CD14-positive monocyte (primary cell): ENCODE data around the gene RHO. TPM values are rescaled to one million over a fixed set of nuclear protein-coding genes. Genes with fewer than 3 reads are reported as not detected.

Experiments
- DNase-seq, 3 donors: peaks; one replicate each; pipeline ENCODE4 v3.0.0-alpha.2; 2011 to 2022
- H2AFZ ChIP-seq: 2 replicates; pipeline ENCODE4 v1.6.0; 2012; ENCODE audit warnings: mild to moderate bottlenecking, low read depth, low read length, inconsistent platforms; ENCODE audit not compliant: insufficient read depth, poor library complexity, severe bottlenecking
- H3K27ac ChIP-seq, 2 donors: 1 replicate in 1 of 2; 2 replicates in 1 of 2; pipeline ENCODE4 v1.5.1; 2012 to 2013; ENCODE audit warnings: low read length in 2 of 2, control low read depth in 1 of 2, inconsistent platforms in 1 of 2, low read depth in 1 of 2, mild to moderate bottlenecking in 1 of 2
- H3K27me3 ChIP-seq, 2 donors: one replicate each; pipeline versions ENCODE4 v1.6.0 to v1.6.1; 2011 to 2013; ENCODE audit warnings: low read length in 2 of 2; ENCODE audit not compliant: control insufficient read depth in 2 of 2, insufficient read depth in 2 of 2
- H3K36me3 ChIP-seq, 2 donors: replicated peaks in 1 of 2; 1 replicate in 1 of 2; 2 replicates in 1 of 2; pipeline versions ENCODE4 v1.5.1 to v1.6.1; 2012 to 2013; ENCODE audit warnings: low read length in 2 of 2, control low read depth in 1 of 2, inconsistent platforms in 1 of 2, mild to moderate bottlenecking in 1 of 2; ENCODE audit not compliant: insufficient read depth in 2 of 2, control insufficient read depth in 1 of 2
- H3K4me1 ChIP-seq, 2 donors: 1 replicate in 1 of 2; 2 replicates in 1 of 2; pipeline versions ENCODE4 v1.5.1 to v1.6.1; 2012 to 2013; ENCODE audit warnings: low read length in 2 of 2, control low read depth in 1 of 2, inconsistent platforms in 1 of 2, mild to moderate bottlenecking in 1 of 2, moderate library complexity in 1 of 2; ENCODE audit not compliant: insufficient read depth in 2 of 2, control insufficient read depth in 1 of 2
- H3K4me2 ChIP-seq: replicated peaks from 2 replicates; pipeline ENCODE3; 2012; ENCODE audit warnings: low read length, moderate library complexity, mild to moderate bottlenecking; ENCODE audit not compliant: poor library complexity, severe bottlenecking; ENCODE audit errors: extremely low read depth
- H3K4me3 ChIP-seq, 3 experiments: fragments of 200-600 bp in 1 of 3; sonication (generic) in 1 of 3; replicated peaks in 1 of 3; 1 replicate in 2 of 3; 2 replicates in 1 of 3; pipeline ENCODE4 v1.5.1; 2011 to 2013; ENCODE audit warnings: low read length in 3 of 3, mild to moderate bottlenecking in 3 of 3, control low read depth in 2 of 3, low read depth in 2 of 3, inconsistent platforms in 1 of 3, moderate library complexity in 1 of 3
- H3K79me2 ChIP-seq: 2 replicates; pipeline ENCODE4 v1.6.0; 2012; ENCODE audit warnings: mild to moderate bottlenecking, control low read depth, inconsistent platforms, low read length, moderate library complexity; ENCODE audit not compliant: insufficient read depth
- H3K9ac ChIP-seq: 2 replicates; pipeline ENCODE4 v1.6.0; 2017; ENCODE audit warnings: low read length, mild to moderate bottlenecking; ENCODE audit not compliant: insufficient read depth, poor library complexity, severe bottlenecking
- H3K9me3 ChIP-seq, 2 donors: replicated peaks in 1 of 2; 1 replicate in 1 of 2; 2 replicates in 1 of 2; pipeline versions ENCODE4 v1.5.1 to v1.6.1; 2012 to 2013; ENCODE audit warnings: low read length in 2 of 2, control low read depth in 1 of 2; ENCODE audit not compliant: control insufficient read depth in 1 of 2, insufficient read depth in 1 of 2
- H4K20me1 ChIP-seq: 2 replicates; pipeline ENCODE4 v1.6.0; 2012; ENCODE audit warnings: mild to moderate bottlenecking, low read length, control low read depth, moderate library complexity; ENCODE audit not compliant: insufficient read depth
- H3K27ac Mint-ChIP-seq, 7 donors: one replicate each; pipeline ENCODE4 v1.8.0; 2020; ENCODE audit warnings: mild to moderate bottlenecking in 7 of 7, mixed read lengths in 7 of 7, moderate library complexity in 6 of 7, inconsistent platforms in 2 of 7
- H3K27me3 Mint-ChIP-seq, 3 donors: one replicate each; pipeline ENCODE4 v1.8.0; 2021 to 2022; ENCODE audit warnings: low read depth in 3 of 3, mild to moderate bottlenecking in 3 of 3, mixed read lengths in 3 of 3, moderate library complexity in 3 of 3, inconsistent platforms in 1 of 3
- H3K36me3 Mint-ChIP-seq, 2 donors: one replicate each; pipeline ENCODE4 v1.8.0; 2020; ENCODE audit warnings: mixed read lengths in 2 of 2, inconsistent platforms in 1 of 2, mild to moderate bottlenecking in 1 of 2
- H3K4me1 Mint-ChIP-seq: one replicate; pipeline ENCODE4 v1.8.0; 2020; ENCODE audit warnings: mild to moderate bottlenecking, mixed read lengths
- H3K4me3 Mint-ChIP-seq, 2 donors: one replicate each; pipeline ENCODE4 v1.8.0; 2020; ENCODE audit warnings: mild to moderate bottlenecking in 2 of 2, mixed read lengths in 2 of 2, moderate library complexity in 1 of 2
- H3K9me3 Mint-ChIP-seq, 7 donors: one replicate each; pipeline ENCODE4 v1.8.0; 2020 to 2022; ENCODE audit warnings: mixed read lengths in 7 of 7, mild to moderate bottlenecking in 6 of 7, moderate library complexity in 6 of 7, inconsistent platforms in 2 of 7
- WGBS: methylation state at CpG from one replicate; pipeline ENCODE4 v1.1.5; 2013; ENCODE audit warnings: missing lambda C conversion rate; ENCODE audit not compliant: insufficient coverage; 5-methylcytosine and 5-hydroxymethylcytosine counted together
- intact Hi-C, 2 donors: fragments of 100-400 bp; cut with micrococcal nuclease; formaldehyde crosslinking; loops; one replicate each; pipeline versions ENCODE4 v1.15.0 to v1.15.1; 2023
- polyA plus RNA-seq, 3 donors: library from polyadenylated mRNA; depleted of rRNA in 1 of 3; unstranded in 2 of 3; stranded (reverse) in 1 of 3; fragments of 300-500 nt in 2 of 3; fragments of >200 nt in 1 of 3; fragmentation: Illumina TruSeq in 2 of 3; gene quantifications; 1 replicate in 2 of 3; 2 replicates in 1 of 3; pipeline ENCODE4 v1.2.3, GENCODE V29; 2012 to 2021
- TF ChIP-seq, protein P1 (sequence below): fragments of 200-600 bp; IDR thresholded peaks from one replicate; pipeline ENCODE4 v1.8.0; 2022; ENCODE audit warnings: antibody characterized with exemption, mild to moderate bottlenecking

The RHO gene
- polyA plus RNA-seq, 3 donors: 0.03 TPM; not detected in 2

GRCh38 chr3:129540776-129541516, 12.5 kb downstream of the RHO start:
- Histone ChIP-seq H3K9ac (no peak overlapping the region), H3K27ac (no peak overlapping the region), H3K4me1 (no peaks in the 10 kb centered on the region), H3K4me3 (no peak overlapping the region), H3K79me2 (no peaks in the 10 kb centered on the region), H2AFZ (no peak overlapping the region), H4K20me1 (no peaks in the 10 kb centered on the region), H3K27me3 (no peaks in the 10 kb centered on the region), H3K36me3 (no peaks in the 10 kb centered on the region), H3K4me2 (no peak overlapping the region), H3K9me3 (no peaks in the 10 kb centered on the region)
- H3K4me3 Mint-ChIP-seq: no peak overlapping the region
- peaks cover 1% of the 10 kb centered on the region for H3K4me1 Mint-ChIP-seq
- H3K36me3 Mint-ChIP-seq: no peaks in the 10 kb centered on the region
- H3K27me3 Mint-ChIP-seq: peaks cover 0 to 4% (median 3%) of the 10 kb centered on the region in 3 donors
- TF ChIP-seq, protein P1, sequence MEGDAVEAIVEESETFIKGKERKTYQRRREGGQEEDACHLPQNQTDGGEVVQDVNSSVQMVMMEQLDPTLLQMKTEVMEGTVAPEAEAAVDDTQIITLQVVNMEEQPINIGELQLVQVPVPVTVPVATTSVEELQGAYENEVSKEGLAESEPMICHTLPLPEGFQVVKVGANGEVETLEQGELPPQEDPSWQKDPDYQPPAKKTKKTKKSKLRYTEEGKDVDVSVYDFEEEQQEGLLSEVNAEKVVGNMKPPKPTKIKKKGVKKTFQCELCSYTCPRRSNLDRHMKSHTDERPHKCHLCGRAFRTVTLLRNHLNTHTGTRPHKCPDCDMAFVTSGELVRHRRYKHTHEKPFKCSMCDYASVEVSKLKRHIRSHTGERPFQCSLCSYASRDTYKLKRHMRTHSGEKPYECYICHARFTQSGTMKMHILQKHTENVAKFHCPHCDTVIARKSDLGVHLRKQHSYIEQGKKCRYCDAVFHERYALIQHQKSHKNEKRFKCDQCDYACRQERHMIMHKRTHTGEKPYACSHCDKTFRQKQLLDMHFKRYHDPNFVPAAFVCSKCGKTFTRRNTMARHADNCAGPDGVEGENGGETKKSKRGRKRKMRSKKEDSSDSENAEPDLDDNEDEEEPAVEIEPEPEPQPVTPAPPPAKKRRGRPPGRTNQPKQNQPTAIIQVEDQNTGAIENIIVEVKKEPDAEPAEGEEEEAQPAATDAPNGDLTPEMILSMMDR: no peak
- intact Hi-C loops: no loop called here
- H3K9me3 Mint-ChIP-seq: no peaks in the 10 kb centered on the region
- no peak overlapping the region for H3K27ac Mint-ChIP-seq
- no peak for DNase-seq
- WGBS: no CpG with 5 or more reads among the region's 11 CpGs

DNA sequence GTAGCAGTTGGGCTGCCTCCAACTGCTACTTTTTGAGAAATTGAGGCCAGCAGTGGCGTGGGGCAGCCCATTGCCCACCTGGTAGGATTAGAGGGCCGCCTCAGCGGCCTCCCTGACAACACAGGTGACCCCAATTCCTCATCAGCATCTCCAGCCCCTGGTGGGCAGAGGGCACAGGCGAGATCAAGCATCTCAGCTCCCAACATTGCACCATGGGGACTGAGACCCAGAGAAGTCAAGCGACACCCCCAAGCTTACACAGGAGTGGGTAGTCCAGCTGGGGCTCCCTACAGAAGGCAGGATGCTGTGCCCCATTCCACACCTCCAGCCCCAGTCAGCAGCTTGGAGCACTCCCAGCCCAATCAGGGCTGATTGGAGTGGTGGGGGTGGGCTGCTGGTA, 14.3 kb downstream of the RHO start:
- H3K27ac ChIP-seq: no peak overlapping the region
- H3K4me3 Mint-ChIP-seq: no peak overlapping the region
- H3K27me3 ChIP-seq: no peaks in the 10 kb centered on the region
- no peak overlapping the region for H3K27ac Mint-ChIP-seq
- TF ChIP-seq, protein P1: no peak
- H3K79me2 ChIP-seq: no peaks in the 10 kb centered on the region
- DNase-seq: no peak
- no peaks in the 10 kb centered on the region for H3K9me3 Mint-ChIP-seq
- H4K20me1 ChIP-seq: no peaks in the 10 kb centered on the region
- WGBS: 96% methylated on average over 3 of the region's 5 CpGs
- H3K4me3 ChIP-seq: no peak overlapping the region
- H3K4me1 Mint-ChIP-seq: peaks cover 1% of the 10 kb centered on the region
- no peaks in the 10 kb centered on the region for H3K36me3 Mint-ChIP-seq
- no peaks in the 10 kb centered on the region for H3K9me3 ChIP-seq
- peaks cover 0 to 4% (median 1%) of the 10 kb centered on the region in 3 donors for H3K27me3 Mint-ChIP-seq
- H3K9ac ChIP-seq: no peak overlapping the region
- no peaks in the 10 kb centered on the region for H3K4me1 ChIP-seq
- no peaks in the 10 kb centered on the region for H3K36me3 ChIP-seq
- no peak overlapping the region for H3K4me2 ChIP-seq
- intact Hi-C loops: no loop called here
- no peak overlapping the region for H2AFZ ChIP-seq
